B cell (primary cell): ENCODE data around the gene OTUD3.

Experiments
- EZH2 ChIP-seq: IDR thresholded peaks from 2 replicates; pipeline ENCODE4 v1.6.1; 2012; ENCODE audit warnings: borderline replicate concordance, low read depth, mild to moderate bottlenecking, moderate library complexity, low read length; ENCODE audit not compliant: insufficient read depth, poor library complexity, severe bottlenecking
- TF ChIP-seq, protein P1 (sequence below): fragments of 200-600 bp; IDR thresholded peaks from one replicate; pipeline ENCODE4 v1.8.0; 2022; ENCODE audit warnings: antibody characterized with exemption, mild to moderate bottlenecking

GRCh38 chr1:19854866-19855265 lies 27.3 kb upstream of the OTUD3 start:
- TF ChIP-seq EZH2, result no peak
- TF ChIP-seq, protein P1, sequence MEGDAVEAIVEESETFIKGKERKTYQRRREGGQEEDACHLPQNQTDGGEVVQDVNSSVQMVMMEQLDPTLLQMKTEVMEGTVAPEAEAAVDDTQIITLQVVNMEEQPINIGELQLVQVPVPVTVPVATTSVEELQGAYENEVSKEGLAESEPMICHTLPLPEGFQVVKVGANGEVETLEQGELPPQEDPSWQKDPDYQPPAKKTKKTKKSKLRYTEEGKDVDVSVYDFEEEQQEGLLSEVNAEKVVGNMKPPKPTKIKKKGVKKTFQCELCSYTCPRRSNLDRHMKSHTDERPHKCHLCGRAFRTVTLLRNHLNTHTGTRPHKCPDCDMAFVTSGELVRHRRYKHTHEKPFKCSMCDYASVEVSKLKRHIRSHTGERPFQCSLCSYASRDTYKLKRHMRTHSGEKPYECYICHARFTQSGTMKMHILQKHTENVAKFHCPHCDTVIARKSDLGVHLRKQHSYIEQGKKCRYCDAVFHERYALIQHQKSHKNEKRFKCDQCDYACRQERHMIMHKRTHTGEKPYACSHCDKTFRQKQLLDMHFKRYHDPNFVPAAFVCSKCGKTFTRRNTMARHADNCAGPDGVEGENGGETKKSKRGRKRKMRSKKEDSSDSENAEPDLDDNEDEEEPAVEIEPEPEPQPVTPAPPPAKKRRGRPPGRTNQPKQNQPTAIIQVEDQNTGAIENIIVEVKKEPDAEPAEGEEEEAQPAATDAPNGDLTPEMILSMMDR, result no peak
